Heart left ventricle (tissue), 11 donors: ENCODE measurements around the gene HINT1. TPM values are rescaled to one million over a fixed set of nuclear protein-coding genes. Genes with fewer than 3 reads are reported as not detected.

Experiments
- polyA plus RNA-seq, 2 donors: library from polyadenylated mRNA; stranded (reverse); fragments of 200-250 nt; gene quantifications; one replicate each; pipeline ENCODE4 v1.2.3, GENCODE V29; 2013
- total RNA-seq, 9 donors: library from RNA; depleted of rRNA in 2 of 9; stranded (reverse); fragments of >200 nt in 2 of 9; fragmentation: NEBNext Ultra II Directional in 3 of 9; extraction: Animal tissue kit (Norgen Biotek cat#: 25700) in 3 of 9; gene quantifications; one replicate each; pipeline versions ENCODE4 v1.1.0 to v1.2.4, GENCODE V29; 2016 to 2023
- donor health status: ischemic (EF 13 %, LVEDD 7.1; RV severe dilation, severe dysfunction).
- donor health status: healthy with polysubstance abuse.
- donor health status: DM: no; HTN: yes; CAD: no.
- donor health status: DM: no; HTN: no; CAD: no.
- donor health status: ischemic (EF 25% LVEDD 5.7; RV mildly dilated, moderate dysfunction).
- donor health status: healthy.
- donor health status: DM: yes; HTN: yes; CAD: no.
- donor health status: PGD.
- donor health status: nonischemic (EF 23%, LVEDD 6.1; RV moderate dilation, normal function).

HINT1 gene
- total and polyA plus RNA-seq, 11 donors, result 76.8 to 286 (median 148) TPM

Other genes with a start within 250 kb of the HINT1 start
- gene LYRM7, start 5.7 kb upstream of the HINT1 start, total RNA-seq, result 10 to 100 TPM; 11.8 to 27.1 (median 20.3) TPM
- gene LYRM7, start 5.7 kb upstream of the HINT1 start, polyA plus RNA-seq, result 10 to 100 TPM; 11.9 to 14.0 TPM
- 10 to 100 TPM in 8 of 9 donors, 1 to 10 TPM in 1; 9.8 to 29.2 (median 12.4) TPM for gene CDC42SE2, start 98.8 kb upstream of the HINT1 start, total RNA-seq
- gene CDC42SE2, start 98.8 kb upstream of the HINT1 start, polyA plus RNA-seq, result 10 to 100 TPM in 1 of 2 donors, 1 to 10 TPM in 1; 4.8 to 12.7 TPM